H54 (cell line): ENCODE results near the gene HLF.

Experiments used
- DNase-seq: peaks from one replicate; pipeline ENCODE4 v3.0.0; 2011; ENCODE audit warnings: low spot score, mixed read lengths; ENCODE audit not compliant: insufficient read length
- FAIRE-seq: peaks from 3 replicates; lab custom pipeline; 2011; peaks lifted over from hg19 to GRCh38; lab: Jason Lieb, UNC
- POLR2A ChIP-seq: IDR thresholded peaks from 2 replicates; pipeline ENCODE4 v1.6.1; 2011; ENCODE audit warnings: low read depth, mild to moderate bottlenecking, low read length

Gene HLF

GRCh38 chr17:55336426-55336825 is 71.7 kb downstream of the HLF start:
- no peak for FAIRE-seq
- TF ChIP-seq POLR2A = no peak
- no peak for DNase-seq

DNA sequence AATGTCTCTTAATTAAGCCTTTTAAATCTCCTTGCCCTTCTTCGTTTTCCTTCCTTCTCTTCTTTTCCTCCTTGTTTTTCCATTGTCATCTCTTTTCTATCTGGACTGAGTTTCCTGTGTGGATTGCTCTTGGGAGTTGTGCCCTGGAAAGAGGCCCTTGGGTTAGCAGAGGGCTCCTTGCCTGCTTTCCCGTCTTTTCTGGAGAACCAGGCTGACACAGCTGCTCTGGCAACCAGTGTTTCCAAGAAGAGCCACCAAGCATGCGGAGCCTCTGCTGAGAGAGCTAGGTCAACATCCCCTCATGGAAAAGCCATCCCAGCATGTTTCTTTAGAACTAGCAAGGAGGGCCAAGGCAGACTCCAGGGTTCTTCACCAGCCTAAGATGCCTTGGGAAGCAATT is 75.4 kb downstream of the HLF start:
- TF ChIP-seq POLR2A = no peak
- no peak for FAIRE-seq
- DNase-seq = no peak

- FAIRE-seq = no peak
- no peak for TF ChIP-seq POLR2A
- no peak for DNase-seq
Measured at GRCh38 chr17:55340686-55341085, 75.9 kb downstream of the HLF start.

DNA sequence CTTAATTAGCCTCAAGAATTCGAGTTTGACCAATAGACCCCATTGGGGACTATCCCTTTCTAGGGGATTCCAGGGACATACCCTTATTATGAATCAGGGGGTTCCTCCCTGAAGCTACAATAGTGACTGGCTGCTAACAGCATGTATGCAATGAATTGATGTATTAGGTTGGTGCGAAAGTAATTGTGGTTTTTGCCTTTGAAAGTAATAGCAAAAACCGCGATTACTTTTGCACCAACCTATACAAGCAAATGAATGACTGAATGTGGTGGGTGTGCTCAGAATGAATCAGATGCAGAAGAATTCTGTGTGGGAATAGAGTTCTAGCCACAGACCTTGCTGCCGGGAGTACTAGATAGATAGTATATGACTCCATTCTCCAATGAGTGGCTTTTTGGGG is 76.7 kb downstream of the HLF start:
- FAIRE-seq (no peak), DNase-seq (no peak)

GRCh38 chr17:55342800-55343585 is 78.2 kb downstream of the HLF start:
- no peak for FAIRE-seq
- TF ChIP-seq POLR2A = no peak
- no peak for DNase-seq

More for the DNA sequence above, 76.7 kb downstream of the HLF start:
- TF ChIP-seq POLR2A = no peak

DNA sequence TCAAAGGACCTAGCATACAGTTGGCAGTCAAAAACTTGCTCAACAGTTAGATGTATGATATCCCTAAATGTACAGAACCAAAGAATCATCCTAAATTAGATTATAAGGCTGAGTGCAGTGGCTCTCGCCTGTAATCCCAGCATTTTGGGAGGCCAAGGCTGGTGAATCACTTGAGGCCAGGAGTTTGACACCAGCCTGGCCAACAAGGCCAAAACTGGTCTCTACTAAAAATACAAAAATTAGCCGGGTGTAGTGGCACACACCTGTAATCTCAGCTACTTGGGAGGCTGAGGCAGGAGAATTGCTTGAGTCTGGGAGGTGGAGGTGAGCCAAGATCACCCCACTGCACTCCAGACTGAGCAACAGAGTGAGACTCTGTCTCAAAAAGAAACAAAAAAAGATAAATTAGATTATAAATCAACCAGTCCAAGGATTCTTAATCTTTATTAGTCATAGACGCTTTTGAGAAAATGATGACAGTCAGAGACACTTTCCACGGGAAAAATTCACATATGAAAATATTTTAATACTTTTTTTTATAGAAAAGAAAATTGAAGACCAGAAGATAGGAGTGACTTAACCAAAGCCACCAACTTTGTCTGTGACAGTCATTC is 79.2 kb downstream of the HLF start:
- DNase-seq (no peak), FAIRE-seq (no peak)
- TF ChIP-seq POLR2A = no peak

GRCh38 chr17:55344514-55344997 is 79.8 kb downstream of the HLF start:
- no peak for TF ChIP-seq POLR2A
- FAIRE-seq (no peak), DNase-seq (no peak)

- no peak for TF ChIP-seq POLR2A
- FAIRE-seq = no peak
- no peak for DNase-seq
Measured at GRCh38 chr17:55345132-55345531, 80.4 kb downstream of the HLF start.

GRCh38 chr17:55346658-55347057 is 81.9 kb downstream of the HLF start:
- FAIRE-seq = no peak
- DNase-seq = no peak
- no peak for TF ChIP-seq POLR2A

GRCh38 chr17:55347341-55347740 is 82.6 kb downstream of the HLF start:
- no peak for DNase-seq
- no peak for FAIRE-seq
- TF ChIP-seq POLR2A = no peak

- DNase-seq (peak; percentile 20), FAIRE-seq (peak; percentile 75)
- no peak for TF ChIP-seq POLR2A
Measured at GRCh38 chr17:55348749-55349354, 84.1 kb downstream of the HLF start.

DNA sequence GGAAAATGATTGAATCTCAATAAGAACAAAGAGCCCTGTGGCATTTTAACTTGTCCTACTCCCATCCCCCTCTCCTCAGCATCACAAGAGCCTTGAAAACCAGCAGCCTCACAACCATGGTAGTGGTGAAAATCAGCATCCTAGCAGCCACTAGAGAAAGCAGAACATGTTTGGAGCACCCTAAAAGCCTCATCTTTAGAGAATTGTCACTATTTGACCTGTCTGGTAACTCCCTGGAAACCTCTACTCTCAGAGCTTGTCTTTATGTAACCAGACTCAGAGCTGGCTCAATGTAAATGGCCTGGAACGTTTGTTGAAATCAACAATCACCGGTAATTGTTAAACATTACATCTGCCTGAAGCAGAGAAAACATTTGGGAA is 86.1 kb downstream of the HLF start:
- no peak for DNase-seq
- FAIRE-seq = no peak
- no peak for TF ChIP-seq POLR2A

DNA sequence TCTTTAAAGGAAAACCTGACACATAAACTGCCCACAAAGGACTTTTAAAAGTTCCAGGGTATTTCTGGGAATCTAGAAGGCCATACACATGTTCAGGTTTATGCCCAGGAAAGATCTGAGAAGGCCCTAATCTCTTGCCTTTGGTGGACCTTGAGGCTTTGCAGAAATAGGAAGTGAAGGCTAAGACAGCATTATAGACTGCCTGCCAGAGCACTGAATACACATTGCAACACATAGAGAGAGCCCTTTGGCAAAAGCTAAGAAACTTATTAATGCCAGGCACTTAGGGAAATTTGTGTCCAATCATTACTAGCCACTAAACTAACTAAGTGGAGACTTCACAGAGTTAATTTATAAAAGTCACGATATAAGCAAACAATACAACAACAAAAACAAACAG is 86.5 kb downstream of the HLF start:
- FAIRE-seq (no peak), DNase-seq (no peak)
- no peak for TF ChIP-seq POLR2A

DNA sequence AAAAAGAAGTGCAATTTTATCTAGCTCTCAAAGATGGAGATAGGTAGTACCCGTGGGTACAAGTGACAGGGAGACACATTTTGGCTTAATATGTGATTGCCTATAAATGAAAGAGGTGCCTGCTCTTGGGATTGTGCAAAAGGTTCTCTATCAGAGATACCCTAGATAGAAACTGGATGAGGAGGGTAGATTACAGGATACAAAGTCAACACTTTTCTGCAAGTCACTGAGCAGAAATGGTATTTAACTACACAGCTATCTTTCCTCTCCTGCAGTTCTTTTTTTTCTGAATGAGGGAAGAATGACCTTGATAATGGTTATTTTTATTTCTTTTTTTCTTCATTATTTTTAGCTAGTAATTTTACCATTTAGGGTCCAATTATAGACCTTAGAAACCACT is 89.2 kb downstream of the HLF start:
- no peak for DNase-seq
- no peak for FAIRE-seq
- no peak for TF ChIP-seq POLR2A

DNA sequence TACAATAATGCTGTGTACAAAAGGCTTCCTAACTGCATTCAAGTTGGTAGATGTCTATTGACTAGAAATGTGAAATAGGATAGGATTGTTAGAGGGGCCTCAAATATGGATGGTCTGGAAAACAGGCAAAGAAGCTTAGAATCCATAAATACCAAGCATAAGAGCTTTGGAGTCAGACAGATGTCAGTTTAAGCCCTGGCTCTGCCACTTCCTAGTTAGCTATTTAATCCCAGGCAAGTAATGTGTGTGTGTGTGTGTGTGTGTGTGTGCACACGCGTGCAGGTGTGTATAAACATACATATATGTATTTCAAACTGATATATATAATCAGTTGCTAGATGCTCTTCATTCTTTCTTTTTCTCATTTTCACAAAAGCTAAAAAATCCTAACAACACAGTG is 90.2 kb downstream of the HLF start:
- DNase-seq (no peak), FAIRE-seq (no peak)
- TF ChIP-seq POLR2A = no peak
